GM23338 (cell line): ENCODE data around the gene POLD4.

ENCODE experiments used
- EZH2 ChIP-seq: fragments of 200-600 bp; sonication (generic); IDR thresholded peaks from one replicate; pipeline ENCODE4 v1.8.0; 2017; ENCODE audit warnings: antibody characterized with exemption, mild to moderate bottlenecking, low read depth; ENCODE audit not compliant: unreplicated experiment
- EZH2phosphoT487 ChIP-seq: fragments of 200-600 bp; sonication (generic); IDR thresholded peaks from one replicate; pipeline ENCODE4 v1.8.1; 2018; ENCODE audit warnings: antibody characterized with exemption; ENCODE audit not compliant: unreplicated experiment
- POLR2AphosphoS5 ChIP-seq: IDR thresholded peaks from 2 replicates; pipeline ENCODE4 v1.6.1; 2016; ENCODE audit warnings: antibody characterized with exemption, low read depth
- ZNF114 ChIP-seq: fragments of 250-450 bp; sonication (Bioruptor Pico); IDR thresholded peaks from 2 replicates; pipeline ENCODE4 v1.5.0; 2020; ENCODE audit warnings: mild to moderate bottlenecking, moderate library complexity
- TF ChIP-seq, protein P1 (sequence below), 2 experiments: fragments of 200-600 bp in 1 of 2; sonication (generic) in 1 of 2; conservative IDR thresholded peaks; 2 replicates each; pipeline versions ENCODE4 v1.5.1 to v1.6.1; 2016 to 2017; ENCODE audit warnings: antibody characterized with exemption in 2 of 2, low read depth in 2 of 2, mild to moderate bottlenecking in 2 of 2, moderate library complexity in 1 of 2
- TF ChIP-seq, protein P2 (sequence below): IDR thresholded peaks from one replicate; pipeline ENCODE4 v1.6.1; 2018; ENCODE audit warnings: antibody characterized with exemption; ENCODE audit not compliant: unreplicated experiment
- TF ChIP-seq, protein P3 (sequence below): IDR thresholded peaks from 2 replicates; pipeline ENCODE4 v1.6.1; 2016; ENCODE audit warnings: antibody characterized with exemption

DNA sequence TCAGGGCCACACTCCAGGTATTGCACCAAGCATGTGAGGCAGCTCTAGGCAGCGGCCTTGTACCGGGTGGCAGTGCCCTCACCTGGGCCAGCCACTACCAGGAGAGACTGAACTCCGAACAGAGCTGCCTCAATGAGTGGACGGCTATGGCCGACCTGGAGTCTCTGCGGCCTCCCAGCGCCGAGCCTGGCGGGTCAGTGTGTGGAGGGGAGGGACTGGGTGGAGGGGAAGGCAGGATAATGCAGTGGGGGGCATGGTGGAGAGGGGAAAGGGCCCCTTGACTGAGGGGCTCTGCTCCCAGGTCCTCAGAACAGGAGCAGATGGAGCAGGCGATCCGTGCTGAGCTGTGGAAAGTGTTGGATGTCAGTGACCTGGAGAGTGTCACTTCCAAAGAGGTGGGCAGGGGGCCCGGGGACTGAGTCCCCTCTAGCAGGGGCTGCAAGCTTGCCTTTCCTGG lies 45.8 kb downstream of the POLD4 start:
- TF ChIP-seq, protein P1, sequence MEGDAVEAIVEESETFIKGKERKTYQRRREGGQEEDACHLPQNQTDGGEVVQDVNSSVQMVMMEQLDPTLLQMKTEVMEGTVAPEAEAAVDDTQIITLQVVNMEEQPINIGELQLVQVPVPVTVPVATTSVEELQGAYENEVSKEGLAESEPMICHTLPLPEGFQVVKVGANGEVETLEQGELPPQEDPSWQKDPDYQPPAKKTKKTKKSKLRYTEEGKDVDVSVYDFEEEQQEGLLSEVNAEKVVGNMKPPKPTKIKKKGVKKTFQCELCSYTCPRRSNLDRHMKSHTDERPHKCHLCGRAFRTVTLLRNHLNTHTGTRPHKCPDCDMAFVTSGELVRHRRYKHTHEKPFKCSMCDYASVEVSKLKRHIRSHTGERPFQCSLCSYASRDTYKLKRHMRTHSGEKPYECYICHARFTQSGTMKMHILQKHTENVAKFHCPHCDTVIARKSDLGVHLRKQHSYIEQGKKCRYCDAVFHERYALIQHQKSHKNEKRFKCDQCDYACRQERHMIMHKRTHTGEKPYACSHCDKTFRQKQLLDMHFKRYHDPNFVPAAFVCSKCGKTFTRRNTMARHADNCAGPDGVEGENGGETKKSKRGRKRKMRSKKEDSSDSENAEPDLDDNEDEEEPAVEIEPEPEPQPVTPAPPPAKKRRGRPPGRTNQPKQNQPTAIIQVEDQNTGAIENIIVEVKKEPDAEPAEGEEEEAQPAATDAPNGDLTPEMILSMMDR (conservative IDR thresholded peaks at IDR 0.05; ENCODE audit: low read depth in 2 of 2) = no peak
- TF ChIP-seq EZH2 (no peak), POLR2AphosphoS5 (no peak), EZH2phosphoT487 (no peak), ZNF114 (CRISPR knock-in tag) (no peak)
- TF ChIP-seq, protein P2, sequence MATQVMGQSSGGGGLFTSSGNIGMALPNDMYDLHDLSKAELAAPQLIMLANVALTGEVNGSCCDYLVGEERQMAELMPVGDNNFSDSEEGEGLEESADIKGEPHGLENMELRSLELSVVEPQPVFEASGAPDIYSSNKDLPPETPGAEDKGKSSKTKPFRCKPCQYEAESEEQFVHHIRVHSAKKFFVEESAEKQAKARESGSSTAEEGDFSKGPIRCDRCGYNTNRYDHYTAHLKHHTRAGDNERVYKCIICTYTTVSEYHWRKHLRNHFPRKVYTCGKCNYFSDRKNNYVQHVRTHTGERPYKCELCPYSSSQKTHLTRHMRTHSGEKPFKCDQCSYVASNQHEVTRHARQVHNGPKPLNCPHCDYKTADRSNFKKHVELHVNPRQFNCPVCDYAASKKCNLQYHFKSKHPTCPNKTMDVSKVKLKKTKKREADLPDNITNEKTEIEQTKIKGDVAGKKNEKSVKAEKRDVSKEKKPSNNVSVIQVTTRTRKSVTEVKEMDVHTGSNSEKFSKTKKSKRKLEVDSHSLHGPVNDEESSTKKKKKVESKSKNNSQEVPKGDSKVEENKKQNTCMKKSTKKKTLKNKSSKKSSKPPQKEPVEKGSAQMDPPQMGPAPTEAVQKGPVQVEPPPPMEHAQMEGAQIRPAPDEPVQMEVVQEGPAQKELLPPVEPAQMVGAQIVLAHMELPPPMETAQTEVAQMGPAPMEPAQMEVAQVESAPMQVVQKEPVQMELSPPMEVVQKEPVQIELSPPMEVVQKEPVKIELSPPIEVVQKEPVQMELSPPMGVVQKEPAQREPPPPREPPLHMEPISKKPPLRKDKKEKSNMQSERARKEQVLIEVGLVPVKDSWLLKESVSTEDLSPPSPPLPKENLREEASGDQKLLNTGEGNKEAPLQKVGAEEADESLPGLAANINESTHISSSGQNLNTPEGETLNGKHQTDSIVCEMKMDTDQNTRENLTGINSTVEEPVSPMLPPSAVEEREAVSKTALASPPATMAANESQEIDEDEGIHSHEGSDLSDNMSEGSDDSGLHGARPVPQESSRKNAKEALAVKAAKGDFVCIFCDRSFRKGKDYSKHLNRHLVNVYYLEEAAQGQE = no peak
- TF ChIP-seq, protein P3, sequence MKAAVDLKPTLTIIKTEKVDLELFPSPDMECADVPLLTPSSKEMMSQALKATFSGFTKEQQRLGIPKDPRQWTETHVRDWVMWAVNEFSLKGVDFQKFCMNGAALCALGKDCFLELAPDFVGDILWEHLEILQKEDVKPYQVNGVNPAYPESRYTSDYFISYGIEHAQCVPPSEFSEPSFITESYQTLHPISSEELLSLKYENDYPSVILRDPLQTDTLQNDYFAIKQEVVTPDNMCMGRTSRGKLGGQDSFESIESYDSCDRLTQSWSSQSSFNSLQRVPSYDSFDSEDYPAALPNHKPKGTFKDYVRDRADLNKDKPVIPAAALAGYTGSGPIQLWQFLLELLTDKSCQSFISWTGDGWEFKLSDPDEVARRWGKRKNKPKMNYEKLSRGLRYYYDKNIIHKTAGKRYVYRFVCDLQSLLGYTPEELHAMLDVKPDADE = no peak
